LNCaP clone FGC (cell line): ENCODE measurements around the gene PRXL2B.

Source experiments
- DNase-seq: peaks from one replicate; pipeline ENCODE4 v3.0.0-alpha.2; 2011; ENCODE audit warnings: low read depth
- H3K4me3 ChIP-seq: 2 replicates; pipeline ENCODE4 v1.5.1; 2011; ENCODE audit warnings: mild to moderate bottlenecking, low read depth, low read length, control low read depth
- TF ChIP-seq, protein P1 (sequence below): IDR thresholded peaks from 2 replicates; pipeline ENCODE4 v1.5.1; 2012; ENCODE audit warnings: mild to moderate bottlenecking; ENCODE audit not compliant: control insufficient read depth, insufficient read depth; ENCODE audit errors: extremely low read depth

PRXL2B gene

GRCh38 chr1:2589431-2590232 lies 3.1 kb downstream of the PRXL2B start:
- TF ChIP-seq, protein P1, sequence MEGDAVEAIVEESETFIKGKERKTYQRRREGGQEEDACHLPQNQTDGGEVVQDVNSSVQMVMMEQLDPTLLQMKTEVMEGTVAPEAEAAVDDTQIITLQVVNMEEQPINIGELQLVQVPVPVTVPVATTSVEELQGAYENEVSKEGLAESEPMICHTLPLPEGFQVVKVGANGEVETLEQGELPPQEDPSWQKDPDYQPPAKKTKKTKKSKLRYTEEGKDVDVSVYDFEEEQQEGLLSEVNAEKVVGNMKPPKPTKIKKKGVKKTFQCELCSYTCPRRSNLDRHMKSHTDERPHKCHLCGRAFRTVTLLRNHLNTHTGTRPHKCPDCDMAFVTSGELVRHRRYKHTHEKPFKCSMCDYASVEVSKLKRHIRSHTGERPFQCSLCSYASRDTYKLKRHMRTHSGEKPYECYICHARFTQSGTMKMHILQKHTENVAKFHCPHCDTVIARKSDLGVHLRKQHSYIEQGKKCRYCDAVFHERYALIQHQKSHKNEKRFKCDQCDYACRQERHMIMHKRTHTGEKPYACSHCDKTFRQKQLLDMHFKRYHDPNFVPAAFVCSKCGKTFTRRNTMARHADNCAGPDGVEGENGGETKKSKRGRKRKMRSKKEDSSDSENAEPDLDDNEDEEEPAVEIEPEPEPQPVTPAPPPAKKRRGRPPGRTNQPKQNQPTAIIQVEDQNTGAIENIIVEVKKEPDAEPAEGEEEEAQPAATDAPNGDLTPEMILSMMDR: no peak
- DNase-seq: no peak
- H3K4me3 ChIP-seq: no peak overlapping the region

DNA sequence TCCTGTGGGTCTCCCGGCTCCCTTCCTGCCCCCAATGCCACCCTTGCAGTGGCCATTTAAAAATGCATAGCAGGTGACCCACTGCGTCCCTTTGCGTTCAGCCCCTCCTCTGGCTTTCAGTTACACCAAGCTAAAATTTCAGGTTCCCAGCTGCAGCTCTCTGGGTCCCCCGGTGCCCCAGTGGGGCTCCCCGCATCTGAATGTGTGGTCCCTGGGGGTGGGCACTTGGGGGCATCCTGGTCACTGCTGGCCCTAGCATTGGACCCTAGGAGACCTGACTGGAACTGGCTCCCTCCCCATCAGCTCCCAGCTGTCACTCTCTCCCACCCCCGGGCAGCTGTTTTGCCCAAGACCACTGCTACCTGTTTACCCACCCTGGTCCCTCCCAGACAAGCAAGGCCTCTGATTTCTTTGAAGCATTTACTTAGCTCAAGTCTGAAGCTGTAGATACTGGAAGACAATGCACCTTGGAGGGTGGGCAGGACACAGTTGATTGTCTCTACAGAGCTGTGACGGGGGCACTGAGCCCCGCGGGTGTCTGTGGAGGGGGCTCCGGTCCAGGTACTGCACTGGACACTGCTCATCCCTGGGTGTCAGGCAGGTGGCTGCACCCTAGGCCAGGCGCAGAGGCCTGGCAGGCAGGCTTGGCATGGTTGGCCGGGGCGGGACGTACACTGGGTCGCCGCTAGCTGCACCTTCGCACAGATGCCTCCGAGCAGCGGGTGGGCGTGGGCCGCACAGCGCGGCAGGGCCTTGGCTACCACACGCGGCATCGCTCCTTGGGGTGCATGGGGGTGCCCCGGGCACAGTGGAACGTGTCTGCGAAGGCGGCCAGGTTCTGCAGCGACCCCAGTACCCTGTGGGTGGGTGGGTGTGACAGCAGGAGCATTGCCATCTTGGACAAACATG lies 3.9 kb downstream of the PRXL2B start:
- TF ChIP-seq, protein P1: no peak

DNA sequence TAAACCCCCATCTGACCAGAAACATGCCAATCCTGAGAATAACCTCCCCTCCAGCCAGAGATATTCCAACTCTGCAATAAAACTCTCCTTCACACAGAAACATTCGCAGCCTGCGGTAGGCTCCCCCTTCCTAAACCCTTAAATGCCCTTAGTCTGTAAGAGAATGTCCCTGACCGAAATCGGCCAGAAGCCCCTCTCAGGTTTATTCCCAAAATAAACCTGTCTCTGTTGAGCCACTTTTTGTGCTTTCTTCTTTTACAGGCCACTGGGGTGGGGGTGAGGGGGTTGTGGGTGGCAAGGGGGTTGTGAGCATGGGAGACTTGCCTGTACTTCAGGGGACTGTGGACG lies 4.6 kb downstream of the PRXL2B start:
- TF ChIP-seq, protein P1: no peak
- no peak overlapping the region for H3K4me3 ChIP-seq
- no peak for DNase-seq

More for the DNA sequence above, 3.9 kb downstream of the PRXL2B start:
- H3K4me3 ChIP-seq: no peak overlapping the region
- no peak for DNase-seq

DNA sequence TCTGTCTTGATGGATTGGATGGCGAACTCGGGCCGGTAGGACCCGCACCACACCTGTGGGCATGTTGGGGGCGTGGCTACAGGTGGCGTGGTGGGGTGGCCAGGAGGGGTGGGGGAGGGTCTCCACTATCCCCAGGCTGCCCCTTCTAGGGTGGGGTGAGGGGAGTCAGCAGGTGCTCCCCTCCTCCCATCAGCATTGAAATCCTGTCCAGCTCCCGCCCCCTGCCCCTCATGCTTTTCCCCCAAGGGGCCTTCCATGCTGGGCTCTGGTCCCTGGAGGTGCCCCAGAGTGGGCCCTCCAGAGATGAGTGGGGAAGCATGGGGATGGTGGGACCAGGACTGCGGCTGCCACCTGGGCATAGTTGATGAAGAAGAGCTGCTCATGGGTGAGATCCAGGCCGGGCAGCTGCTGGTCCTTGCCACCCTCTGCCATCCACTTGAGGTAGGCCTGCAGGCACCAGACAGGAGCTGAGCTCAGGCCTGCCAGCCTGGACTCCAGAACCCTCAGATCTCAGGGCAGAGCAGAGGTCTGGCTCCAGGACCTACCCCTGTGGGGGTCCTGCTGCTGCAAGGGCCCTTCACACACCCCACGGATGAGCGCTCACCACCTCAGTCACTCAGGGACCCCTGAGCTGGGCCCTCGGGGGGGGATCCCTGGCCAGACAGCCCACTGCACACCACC lies 5.1 kb downstream of the PRXL2B start:
- TF ChIP-seq, protein P1: no peak
- peak overlapping the region; percentile 48 for H3K4me3 ChIP-seq
- no peak for DNase-seq

- peak overlapping the region; percentile 59 for H3K4me3 ChIP-seq
- peak; percentile 52 for DNase-seq
- TF ChIP-seq, protein P1: no peak
Observed at GRCh38 chr1:2592672-2593071, 6.1 kb downstream of the PRXL2B start.

DNA sequence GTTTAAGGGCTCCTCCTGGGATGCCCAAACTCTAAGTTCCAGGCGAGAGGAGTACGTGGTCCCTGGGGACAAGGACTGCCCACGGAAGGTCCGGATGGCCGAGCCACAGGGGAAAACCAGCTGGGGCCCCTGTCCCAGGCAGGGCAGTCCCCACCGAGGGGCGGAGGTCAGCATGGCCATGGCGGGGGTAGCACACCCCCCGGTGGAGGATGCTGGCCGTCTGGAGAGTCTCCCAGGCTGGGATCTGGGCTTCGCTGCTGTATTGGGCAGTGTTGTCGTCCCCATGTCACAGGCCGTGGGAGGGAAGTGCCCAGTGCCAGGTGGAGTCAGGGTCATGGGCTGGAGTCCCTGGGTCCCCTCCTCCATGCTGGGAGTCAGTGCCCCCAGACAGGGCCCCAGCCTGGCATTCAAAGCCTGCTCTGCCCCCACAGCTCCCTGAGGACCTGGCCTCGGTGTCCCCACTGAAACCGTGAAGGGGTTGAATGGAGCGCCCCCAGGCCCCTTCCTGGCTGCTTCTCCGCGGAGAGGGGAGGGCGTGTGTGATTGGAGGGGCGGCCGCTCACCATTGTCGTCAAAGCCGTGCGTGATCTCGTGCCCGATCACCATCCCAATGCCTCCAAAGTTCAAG lies 6.8 kb downstream of the PRXL2B start:
- DNase-seq: no peak
- no peak overlapping the region for H3K4me3 ChIP-seq
- TF ChIP-seq, protein P1: no peak
